Measurements from ENCODE around the gene FAM110C.
"Not testable (repeated sequence)": the region's sequence is repeated elsewhere in the genome, so short reads cannot be mapped to it uniquely, and the experiment has no call there.

FAM110C gene

DNA sequence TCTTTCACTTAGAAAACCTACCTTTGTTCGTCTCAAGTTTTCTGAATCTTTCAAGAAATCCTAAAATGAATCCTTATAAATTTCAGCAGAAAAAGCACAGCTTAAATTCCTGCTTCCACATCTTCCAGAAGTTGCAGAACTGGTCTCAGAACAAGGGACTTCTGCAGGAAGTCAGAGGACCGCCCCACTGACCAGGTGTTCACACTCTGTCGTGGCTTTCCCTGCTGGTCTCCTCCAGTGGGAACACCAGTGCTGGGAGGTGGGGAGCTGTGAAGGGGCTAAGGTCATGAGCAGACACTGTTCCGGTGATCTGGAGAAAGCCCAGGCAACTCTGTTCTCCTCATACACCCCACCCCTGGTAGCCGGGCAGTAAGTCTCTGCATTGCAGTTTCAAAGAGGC, 3.5 kb downstream of the FAM110C start:
- no peak for DNase-seq

DNA sequence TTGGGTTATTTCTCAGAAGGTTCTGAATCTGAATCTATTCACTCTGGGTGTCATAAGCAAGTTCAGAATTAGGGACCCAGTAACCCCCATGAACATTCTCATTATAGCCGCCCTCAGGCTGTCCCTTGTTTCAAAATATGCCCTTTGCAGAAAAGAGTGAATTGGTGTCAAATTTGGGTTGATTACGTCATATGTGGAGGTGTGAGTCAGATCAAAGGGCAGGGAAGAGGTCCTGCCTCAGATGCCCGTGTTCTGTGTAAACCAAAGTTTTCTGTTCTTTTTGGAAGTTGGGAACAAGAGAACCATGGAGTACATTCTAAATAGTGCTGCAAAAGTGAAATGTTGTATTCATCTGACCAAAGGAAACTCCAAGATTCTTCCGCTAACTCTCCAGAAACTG, 5.8 kb downstream of the FAM110C start:
- DNase-seq: no peak

DNA sequence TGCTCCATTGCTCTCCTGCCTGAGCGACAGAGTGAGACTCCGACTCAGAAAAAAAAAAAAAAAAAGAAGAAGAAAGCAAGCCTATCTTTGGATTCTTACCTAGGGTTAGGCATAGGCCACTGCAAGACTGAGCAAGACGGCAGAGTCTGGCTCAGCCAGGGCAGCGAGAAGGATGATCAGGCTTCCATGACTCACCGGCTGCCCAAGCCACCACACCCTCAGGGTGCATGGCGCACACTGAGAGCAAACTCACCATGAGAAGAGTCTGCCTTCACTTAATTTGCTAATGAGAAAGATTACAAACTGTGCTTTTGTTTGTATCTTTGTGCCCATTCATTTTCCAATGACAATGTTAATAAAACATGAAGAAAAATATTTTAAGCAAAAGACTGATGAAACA, 8.2 kb downstream of the FAM110C start:
- DNase-seq: no peak

DNA sequence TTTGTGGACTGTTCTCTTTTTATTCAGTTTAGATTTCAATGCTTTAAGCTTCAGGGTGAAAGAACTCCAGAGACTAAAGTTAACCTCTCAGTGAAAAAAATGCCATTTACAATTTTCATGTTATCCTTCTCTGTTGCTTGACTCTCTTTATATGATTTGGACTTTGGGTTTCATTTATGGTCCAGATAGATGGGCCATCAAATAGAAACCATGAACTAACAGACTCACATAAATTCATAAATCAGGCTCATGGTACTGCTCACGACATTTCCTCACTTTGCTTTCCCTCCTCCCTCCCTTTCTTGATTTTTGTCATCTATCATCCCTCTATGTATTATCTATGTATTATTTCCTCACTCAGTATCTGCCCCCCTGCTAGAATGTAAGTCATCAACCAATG, 10.0 kb downstream of the FAM110C start:
- DNase-seq: no peak

DNA sequence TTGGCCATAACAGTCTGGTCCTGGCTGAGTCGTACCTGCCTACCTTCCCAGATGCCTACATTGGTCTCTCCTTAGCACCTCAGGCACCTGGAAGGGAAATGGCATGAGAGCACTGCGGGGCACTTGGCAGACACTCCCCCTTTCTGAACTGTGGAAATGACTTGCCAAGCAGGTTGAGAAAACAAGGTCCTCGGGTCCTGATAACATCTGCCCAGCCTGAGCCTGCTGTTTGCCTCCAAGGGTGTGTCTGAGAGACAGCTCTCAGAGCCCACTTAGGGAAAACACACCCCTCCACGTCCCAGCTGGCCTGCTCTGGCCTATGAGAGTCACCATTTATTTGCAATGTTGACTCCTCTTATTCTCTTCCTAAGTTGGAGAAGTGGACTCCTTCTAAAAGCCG, 10.5 kb downstream of the FAM110C start:
- no peak for DNase-seq

DNA sequence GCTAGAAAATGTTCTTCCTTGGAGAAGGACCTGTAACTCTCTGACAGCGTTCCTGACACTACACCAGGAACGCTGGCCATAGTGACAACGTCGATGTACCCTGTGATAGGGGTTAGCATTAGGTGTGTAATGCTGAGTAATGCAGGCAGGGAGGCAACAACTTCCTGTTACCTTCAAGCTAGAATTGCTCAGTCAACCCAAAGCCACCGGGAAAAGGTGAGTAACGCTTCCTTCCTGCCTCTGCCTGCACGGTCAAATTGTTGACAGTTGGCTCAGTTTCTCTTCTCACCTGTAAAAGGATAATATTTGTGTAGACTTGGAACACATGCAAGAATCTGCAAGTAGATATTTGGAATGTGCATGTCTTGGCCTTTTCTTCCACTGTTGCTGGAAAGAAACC, 12.7 kb downstream of the FAM110C start:
- DNase-seq: peak; percentile 53

DNA sequence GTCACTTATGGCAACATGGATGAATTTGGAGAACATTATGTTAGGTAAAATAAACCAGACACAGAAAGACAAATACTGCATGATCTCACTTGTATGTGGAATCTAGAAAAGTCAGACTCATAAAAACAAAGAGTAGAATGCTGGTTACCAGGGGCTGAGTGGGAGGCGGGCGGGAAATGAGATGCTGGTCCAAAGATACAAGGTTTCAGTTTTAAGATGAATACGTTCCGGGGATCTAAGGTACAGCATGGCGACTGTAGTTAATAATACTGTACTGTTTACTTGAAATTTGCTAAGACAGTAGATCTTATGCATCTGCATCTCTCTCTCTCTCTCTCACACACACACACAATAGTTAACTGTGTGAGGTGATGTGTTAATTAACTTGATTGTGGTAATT, 14.2 kb downstream of the FAM110C start:
- peak; percentile 63 for DNase-seq

DNA sequence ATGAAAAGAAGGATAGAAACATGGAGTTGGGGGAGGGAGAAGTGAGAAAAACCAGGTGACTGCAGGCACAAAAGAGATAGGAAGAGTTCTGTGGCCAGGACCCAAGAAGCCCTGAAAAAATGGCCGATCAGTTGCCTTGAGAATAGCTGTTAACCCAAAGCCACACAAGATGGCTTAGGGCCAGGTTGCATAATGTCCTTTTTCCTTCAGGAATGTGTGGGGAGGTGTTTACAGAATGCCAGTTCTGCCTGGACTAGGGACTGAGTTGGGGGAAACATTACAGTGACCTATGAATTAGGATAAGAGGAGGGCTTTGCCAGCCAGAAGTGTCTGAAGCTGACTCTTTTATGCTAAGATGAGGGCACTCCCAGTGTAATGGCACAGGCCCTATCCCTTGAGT, 17.1 kb downstream of the FAM110C start:
- no peak for DNase-seq

DNA sequence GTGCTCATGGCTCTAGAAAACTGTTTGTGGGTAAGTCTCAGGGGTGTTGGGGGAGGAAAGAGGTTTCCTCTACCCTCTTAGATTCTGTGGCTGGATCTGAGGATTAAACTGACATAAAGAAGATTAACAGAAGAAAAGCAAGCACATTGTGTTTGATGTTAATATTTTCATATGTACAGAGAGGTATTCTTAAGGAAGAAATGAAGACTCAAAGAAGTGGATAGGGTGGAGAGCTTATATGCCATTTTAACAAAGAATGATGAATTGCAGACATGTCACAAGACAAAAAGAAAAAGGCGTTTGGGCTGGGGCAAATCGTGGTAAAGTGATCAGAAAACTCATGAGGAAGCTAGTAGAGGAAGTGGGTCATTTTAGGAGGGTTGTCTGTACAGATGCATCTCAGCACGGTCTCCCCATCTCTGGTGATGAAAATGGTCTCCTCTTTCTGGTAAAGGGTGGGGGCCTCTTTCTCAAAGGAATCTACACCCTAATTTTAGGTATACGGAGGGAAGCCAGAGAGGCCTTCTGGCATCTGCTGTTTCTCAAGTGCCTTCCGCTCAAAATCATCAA, 17.8 kb downstream of the FAM110C start:
- no peak for DNase-seq

DNA sequence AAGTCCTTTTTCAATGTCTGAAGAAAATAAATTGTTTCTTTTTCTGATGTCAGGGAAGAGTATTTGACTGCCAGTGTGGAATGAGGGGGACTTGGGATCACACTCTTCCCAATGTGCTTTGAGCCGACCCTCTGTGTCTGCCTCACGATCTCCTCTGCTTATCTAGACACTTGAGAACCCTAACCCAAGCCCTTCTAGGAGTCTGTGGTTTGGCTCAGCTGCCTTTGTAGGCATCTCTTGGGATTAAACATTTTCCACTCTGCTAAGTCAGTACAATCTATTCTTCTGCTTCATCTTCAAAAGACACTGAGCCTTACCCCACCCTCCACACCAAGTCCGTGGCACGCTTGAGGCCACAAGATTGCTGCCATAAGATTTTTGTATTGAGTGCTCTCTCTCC, 19.4 kb downstream of the FAM110C start:
- DNase-seq: no peak

DNA sequence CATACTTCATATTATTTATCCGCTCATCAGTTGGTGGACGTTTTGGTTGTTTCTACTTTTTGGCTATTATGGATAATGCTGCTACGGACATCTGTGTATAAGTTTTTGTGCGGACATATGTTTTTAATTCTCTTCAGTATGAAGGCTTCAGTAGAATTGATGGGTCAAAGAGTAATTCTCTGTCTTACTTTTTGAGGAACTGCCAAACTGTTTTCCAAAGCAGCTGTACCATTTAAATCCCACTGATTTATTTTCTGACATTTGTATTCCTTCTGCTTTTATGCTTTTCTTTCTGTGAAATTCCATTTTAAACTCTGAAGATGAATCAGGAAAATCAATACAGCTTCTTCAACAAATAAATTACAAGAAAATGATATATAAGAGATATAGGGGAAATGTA, 20.8 kb downstream of the FAM110C start:
- DNase-seq: no peak

DNA sequence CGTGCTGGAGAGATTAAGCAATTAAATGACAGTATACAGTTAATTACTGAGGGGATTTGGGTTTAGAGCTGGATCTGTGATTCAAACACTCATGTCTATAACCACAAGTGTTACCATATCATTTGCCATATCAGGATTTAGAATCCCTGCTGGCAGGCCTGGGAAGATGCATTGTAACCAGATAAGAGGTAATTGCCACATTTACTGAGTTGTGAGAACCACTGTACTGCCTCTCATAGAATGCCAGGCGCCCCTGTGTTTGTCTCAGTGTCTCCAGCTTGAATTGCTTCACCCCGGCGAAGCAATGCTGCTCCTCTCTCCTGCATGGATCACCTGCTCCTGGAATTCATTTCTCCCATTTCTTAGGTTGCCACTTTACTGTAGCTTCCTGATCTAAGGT, 21.7 kb downstream of the FAM110C start:
- not testable (repeated sequence) for DNase-seq

DNA sequence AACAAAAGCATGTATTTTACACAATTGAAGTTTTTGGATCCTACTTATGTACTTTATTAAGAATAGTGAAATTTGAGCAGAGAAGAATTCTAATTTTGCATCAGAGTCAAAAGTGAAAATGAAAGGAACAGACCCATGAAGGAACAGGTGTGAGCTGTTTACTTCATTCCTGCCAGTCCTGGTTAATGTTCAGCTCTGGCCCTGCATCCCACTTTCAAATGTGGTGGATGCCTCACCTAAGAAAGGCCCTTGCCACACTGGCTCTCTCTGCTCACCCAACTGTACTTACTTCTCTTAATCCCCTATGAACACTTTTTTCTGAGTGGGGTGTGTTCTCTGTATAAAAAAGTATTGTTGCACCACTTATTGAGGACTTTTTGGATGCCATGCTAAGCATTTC, 22.2 kb downstream of the FAM110C start:
- no peak for DNase-seq

DNA sequence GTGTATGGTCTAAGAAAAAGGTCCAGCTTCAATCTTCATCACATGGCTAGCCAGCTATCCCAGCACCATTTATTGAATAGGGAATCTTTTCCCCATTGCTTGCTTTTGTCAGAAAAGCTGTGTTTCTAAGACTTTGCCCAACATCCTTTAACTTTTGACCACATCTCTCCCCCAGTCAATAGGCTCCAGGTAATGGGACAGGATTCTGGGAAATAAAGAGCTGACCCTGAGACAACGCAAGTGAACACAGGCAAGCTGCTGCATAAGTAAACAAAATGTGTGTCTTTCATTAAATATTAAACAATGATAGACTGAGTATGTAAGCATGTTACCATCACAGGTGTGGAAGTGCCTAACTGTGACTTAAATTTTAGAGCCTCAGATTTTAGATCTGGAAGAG, 23.0 kb downstream of the FAM110C start:
- no peak for DNase-seq

DNA sequence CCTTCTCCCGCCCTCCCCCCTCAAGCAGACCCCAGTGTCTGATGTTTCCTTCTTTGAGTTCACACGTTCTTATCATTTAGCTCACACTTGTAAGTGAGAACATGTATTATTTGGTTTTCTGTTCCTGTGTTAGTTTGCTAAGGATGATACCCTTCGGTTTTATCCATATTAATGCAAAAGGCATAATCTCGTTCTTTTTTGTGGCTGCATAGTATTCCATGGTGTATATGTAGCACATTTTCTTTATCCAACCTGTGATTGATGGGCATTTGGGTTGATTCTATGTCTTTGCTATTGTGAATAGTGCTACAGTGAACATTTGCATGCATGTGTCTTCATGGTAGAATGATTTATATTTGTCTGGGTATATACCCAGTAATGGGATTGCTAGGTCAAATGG, 24.1 kb downstream of the FAM110C start:
- not testable (repeated sequence) for DNase-seq

DNA sequence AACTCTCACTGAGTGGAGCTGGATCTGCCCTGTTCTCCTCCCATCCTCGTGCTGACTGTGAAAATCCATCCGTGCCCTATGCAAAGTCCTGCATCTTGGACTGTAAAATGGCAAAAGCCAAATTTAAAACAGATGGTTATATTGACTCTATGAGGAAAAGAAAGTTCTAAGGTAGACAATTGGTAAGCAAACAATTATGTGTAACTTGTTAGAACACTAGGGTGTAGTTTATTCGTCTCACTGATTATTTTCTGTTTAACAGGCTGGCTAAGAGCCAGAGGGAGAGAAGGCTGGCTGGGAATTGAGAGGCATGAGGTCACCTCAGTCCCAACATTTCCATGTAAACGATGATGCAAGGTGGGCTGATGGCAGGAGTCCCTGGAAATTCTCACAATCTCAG, 26.0 kb downstream of the FAM110C start:
- not testable (repeated sequence) for DNase-seq

DNA sequence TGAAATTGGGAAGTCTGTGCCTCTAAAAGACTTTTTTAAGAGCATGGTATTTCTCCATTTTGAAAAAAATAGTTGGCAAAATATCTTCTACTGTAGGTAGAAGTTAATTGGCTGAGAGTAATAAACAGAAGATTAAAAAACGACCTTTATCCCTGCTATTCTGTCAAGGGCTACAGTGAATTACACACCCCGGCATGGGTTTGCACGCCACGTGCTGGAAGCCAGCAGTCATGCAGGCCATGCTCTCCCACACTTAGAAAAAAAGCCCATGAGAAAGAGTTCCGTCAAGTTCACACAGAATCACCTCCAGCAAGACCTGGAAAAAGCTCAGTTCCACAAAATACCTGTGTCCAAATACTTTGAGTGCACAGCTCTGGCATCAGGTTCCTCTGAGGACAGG, 26.8 kb downstream of the FAM110C start:
- no peak for DNase-seq

DNA sequence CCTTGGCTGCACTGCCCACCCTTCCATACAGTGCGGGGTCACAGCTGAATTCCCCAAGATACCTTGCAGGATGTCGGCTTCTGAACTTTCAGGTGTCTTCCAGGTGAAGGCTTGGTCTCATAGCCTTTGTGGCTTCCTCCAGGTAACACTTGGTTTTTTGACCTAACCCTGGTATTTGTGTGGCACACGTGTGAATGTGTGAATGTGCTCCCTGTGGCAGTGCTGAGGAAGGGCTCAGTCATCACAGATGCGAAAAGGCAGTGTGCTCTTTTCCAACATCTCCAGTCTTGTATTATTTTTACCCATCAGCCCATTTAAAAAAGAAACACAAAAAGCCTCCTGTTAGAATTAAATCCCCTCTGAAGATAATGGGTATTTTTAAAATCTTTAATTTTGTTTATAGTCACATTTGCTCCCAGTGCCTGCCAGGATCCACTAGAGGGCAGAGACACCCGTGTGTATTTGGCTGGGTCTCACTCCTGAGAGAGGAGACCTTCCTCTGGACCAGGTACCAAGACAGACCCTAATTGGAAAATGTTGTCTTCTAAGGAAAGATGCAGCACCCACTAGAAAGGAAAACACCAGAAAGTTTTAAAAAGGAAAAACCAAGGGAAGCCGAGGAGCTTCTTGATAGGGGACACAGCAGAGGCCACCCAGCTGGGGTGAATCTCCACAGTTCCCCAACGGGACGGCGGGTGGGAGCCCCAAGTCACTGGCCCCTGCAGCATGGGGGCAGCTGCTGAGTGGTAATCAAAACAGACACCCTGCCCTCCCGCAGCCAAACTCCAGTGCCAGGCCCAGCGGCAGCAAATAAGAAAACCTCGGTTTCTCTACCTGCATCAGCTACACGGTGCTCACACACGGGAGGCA, 27.7 kb downstream of the FAM110C start:
- no peak for DNase-seq

DNA sequence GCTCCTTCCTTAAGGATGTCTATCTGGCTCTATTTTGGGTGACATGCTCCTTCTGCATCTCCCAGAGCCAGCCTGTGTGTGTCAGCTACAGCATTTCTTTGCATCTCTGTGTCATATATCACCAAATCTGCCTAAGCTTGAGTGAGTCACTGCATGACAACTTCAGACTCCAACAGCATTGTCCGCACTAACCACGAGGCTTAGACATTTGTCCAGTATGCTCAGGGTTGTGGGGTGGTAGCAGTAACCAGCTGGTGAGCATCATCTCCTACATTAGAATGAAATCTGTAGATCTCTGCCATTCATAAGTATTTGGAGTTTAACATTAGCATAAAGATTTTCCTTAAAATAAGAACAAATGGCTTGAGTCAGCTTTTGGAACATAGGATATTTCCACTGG, 30.4 kb downstream of the FAM110C start:
- DNase-seq: not testable (repeated sequence)

DNA sequence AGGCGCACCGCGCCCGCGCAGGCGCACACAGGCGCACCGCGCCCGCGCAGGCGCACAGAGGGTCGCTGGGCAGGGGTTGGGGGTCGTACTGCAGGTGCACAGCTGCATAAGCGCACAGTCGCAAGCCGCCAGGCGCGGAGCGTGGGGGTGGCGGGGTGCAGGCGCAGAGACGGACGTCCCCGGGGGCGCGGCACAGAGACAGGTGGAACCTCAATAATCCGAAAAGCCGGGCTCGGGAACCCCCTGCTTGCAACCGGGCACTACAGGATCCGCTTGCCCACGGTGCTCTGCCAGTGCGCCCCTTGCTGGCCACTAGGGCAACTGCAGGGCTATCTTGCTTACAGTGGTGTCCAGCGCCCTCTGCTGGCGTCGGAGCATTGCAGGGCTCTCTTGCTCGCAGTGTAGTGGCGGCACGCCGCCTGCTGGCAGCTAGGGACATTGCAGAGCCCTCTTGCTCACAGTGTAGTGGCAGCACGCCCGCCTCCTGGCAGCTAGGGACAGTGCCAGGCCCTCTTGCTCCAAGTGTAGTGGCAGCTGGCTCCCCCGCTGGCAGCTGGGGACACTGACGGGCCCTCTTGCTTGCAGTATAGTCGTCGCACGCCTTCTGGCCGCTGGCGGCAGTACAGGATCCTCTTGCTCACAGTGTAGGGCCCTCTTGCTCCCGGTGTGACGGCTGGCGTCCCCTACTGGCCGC, 34.9 kb downstream of the FAM110C start:
- DNase-seq: peak; percentile 44

DNA sequence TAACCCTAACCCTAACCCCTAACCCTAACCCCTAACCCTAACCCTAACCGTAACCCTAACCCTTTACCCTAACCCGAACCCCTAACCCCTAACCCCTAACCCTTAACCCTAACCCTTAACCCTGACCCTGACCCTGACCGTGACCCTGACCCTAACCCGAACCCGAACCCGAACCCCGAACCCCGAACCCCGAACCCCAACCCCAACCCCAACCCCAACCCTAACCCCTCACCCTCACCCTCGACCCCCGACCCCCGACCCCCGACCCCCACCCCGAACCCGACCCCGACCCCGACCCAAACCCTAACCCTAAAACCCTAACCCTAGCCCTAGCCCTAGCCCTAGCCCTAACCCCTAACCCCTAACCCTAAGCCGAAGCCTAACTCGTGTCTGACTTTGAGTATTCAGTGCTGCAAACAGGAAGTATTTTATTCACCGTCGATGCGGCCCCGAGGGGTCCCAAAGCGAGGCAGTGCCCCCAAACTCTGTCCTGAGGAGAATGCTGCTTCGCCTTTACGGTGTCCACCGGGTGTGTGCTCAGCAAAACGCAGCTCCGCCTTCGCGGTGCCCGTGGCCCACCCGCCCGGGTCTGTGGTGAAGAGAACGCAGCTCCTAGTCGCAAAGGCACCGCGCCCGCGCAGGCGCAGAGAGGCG, 36.0 kb downstream of the FAM110C start:
- no peak for DNase-seq
